Measurements from ENCODE around the gene NAGS. TPM values are rescaled to one million over a fixed set of nuclear protein-coding genes. Genes with fewer than 3 reads are reported as not detected.

NAGS gene
- total and polyA plus RNA-seq, 8 donors: 0.09 to 1.8 (median 0.48) TPM

GRCh38 chr17:43999024-43999423 is 5.4 kb upstream of the NAGS start:
- FAIRE-seq (no peak), ATAC-seq (no peak), DNase-seq (no peak)
- TF ChIP-seq CTCF (IDR thresholded peaks at IDR 0.05): no peak
- Histone ChIP-seq H3K27ac (no peak overlapping the region), H3K36me3 (no peaks in the 10 kb centered on the region), H3K27me3 (peaks cover 0 to 5% (median 0%) of the 10 kb centered on the region in 4 donors), H3K4me1 (no peaks in the 10 kb centered on the region), H3K9me3 (no peaks in the 10 kb centered on the region), H3K4me3 (no peak overlapping the region)
- 71 to 79% methylated on average over 4 of the region's 4 CpGs for WGBS, 2 donors
- intact Hi-C loops (cut with DNase I): loop anchor here in 2 of 3 donors (10.0 kb wide), 2 partner anchors 54 to 124 kb away; partner anchors contain the start of gene PPY (in 1 of the 2)

- no peak for TF ChIP-seq CTCF (IDR thresholded peaks at IDR 0.05)
- ATAC-seq (no peak), FAIRE-seq (no peak), DNase-seq (no peak)
- Histone ChIP-seq H3K36me3 (no peaks in the 10 kb centered on the region), H3K4me1 (peaks cover 0 to 5% (median 1%) of the 10 kb centered on the region in 3 donors), H3K9me3 (no peaks in the 10 kb centered on the region), H3K27me3 (peaks cover 0 to 10% (median 4%) of the 10 kb centered on the region in 4 donors), H3K27ac (no peak overlapping the region), H3K4me3 (no peak overlapping the region)
- 86% methylated on average over 11 to 12 of the region's 12 CpGs for WGBS, 2 donors
- intact Hi-C loops (cut with DNase I): no loop called here
Observed at GRCh38 chr17:44000141-44000860, 4.1 kb upstream of the NAGS start.

- no peak for TF ChIP-seq CTCF (IDR thresholded peaks at IDR 0.05)
- no peak for ATAC-seq
- Histone ChIP-seq H3K27ac (no peak overlapping the region), H3K27me3 (peaks cover 0 to 11% (median 2%) of the 10 kb centered on the region in 4 donors), H3K4me3 (no peak overlapping the region), H3K4me1 (peaks cover 0 to 12% (median 5%) of the 10 kb centered on the region in 3 donors), H3K9me3 (no peaks in the 10 kb centered on the region), H3K36me3 (no peaks in the 10 kb centered on the region)
- 58 to 63% methylated on average over 6 of the region's 6 CpGs for WGBS, 2 donors
- no peak for FAIRE-seq
- no peak for DNase-seq
- intact Hi-C loops (cut with DNase I): no loop called here
Observed at GRCh38 chr17:44000871-44001460, 3.5 kb upstream of the NAGS start.

GRCh38 chr17:44001461-44001920 is 2.9 kb upstream of the NAGS start:
- no peaks in the 10 kb centered on the region for H3K36me3 ChIP-seq
- no peak overlapping the region for H3K4me3 ChIP-seq
- no peak for DNase-seq
- no peak for ATAC-seq
- no peaks in the 10 kb centered on the region for H3K9me3 ChIP-seq
- H3K4me1 ChIP-seq: peaks cover 0 to 16% (median 5%) of the 10 kb centered on the region in 3 donors
- no peak overlapping the region for H3K27ac ChIP-seq
- intact Hi-C loops (cut with DNase I): no loop called here
- no peak for TF ChIP-seq CTCF (IDR thresholded peaks at IDR 0.05)
- H3K27me3 ChIP-seq: peaks cover 0 to 11% (median 2%) of the 10 kb centered on the region in 4 donors
- WGBS, 2 donors: 51 to 54% methylated on average over 2 of the region's 2 CpGs
- no peak for FAIRE-seq
